Measurements from ENCODE around the gene DLG4.
A peak's percentile ranks its signal among the peaks of the same experiment; 100 is the strongest.

The DLG4 gene

GRCh38 chr17:7179317-7180254 lies 40.0 kb downstream of the DLG4 start, which contains the start of gene ASGR1:
TSS of gene ASGR1 (minus strand) at chr17:7179370. CDS start at chr17:7178563, 807 bp downstream.
- TF ChIP-seq ZFP3 (CRISPR knock-in tag; IDR thresholded peaks at IDR 0.05) (no peak), TOX (CRISPR knock-in tag; IDR thresholded peaks at IDR 0.05; ENCODE audit: borderline replicate concordance) (no peak), PATZ1 (CRISPR knock-in tag; IDR thresholded peaks at IDR 0.05; ENCODE audit: borderline replicate concordance) (no peak), ZFP30 (CRISPR knock-in tag; IDR thresholded peaks at IDR 0.05) (no peak), PPARA (CRISPR knock-in tag; IDR thresholded peaks at IDR 0.05; ENCODE audit: borderline replicate concordance) (no peak), OSR1 (CRISPR knock-in tag; IDR thresholded peaks at IDR 0.05) (no peak)
- no peak for ATAC-seq

DNA sequence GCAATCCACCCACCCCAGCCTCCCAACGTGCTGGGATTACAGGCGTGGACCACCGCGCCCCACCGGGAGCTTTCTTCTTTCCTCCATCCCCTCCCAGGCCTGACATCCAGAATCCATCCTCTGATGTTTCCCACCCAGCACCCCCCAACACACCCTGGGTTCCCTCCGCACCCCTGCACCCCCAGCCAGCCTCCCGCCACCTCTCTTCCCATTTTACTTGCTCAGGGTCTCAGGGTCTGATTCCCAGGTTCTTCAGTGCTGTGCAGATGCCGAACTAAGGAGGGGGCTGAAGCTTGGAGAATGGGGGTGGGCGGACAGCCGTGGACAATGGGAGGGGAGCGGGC lies 40.7 kb downstream of the DLG4 start:
- no peak for ATAC-seq
- TF ChIP-seq ISL1 (CRISPR knock-in tag; IDR thresholded peaks at IDR 0.05) (no peak), BACH2 (CRISPR knock-in tag; IDR thresholded peaks at IDR 0.05; ENCODE audit: borderline replicate concordance) (no peak), ESRRG (CRISPR knock-in tag; IDR thresholded peaks at IDR 0.05) (no peak), PPARA (CRISPR knock-in tag; IDR thresholded peaks at IDR 0.05; ENCODE audit: borderline replicate concordance) (no peak), CSDC2 (CRISPR knock-in tag; IDR thresholded peaks at IDR 0.05) (no peak), ZNF8 (CRISPR knock-in tag; IDR thresholded peaks at IDR 0.05) (no peak), GLIS3 (CRISPR knock-in tag; IDR thresholded peaks at IDR 0.05) (no peak), RARB (CRISPR knock-in tag; IDR thresholded peaks at IDR 0.05) (no peak), PATZ1 (CRISPR knock-in tag; IDR thresholded peaks at IDR 0.05; ENCODE audit: borderline replicate concordance) (no peak), TOX (CRISPR knock-in tag; IDR thresholded peaks at IDR 0.05; ENCODE audit: borderline replicate concordance) (no peak), ZC3H10 (CRISPR knock-in tag; IDR thresholded peaks at IDR 0.05) (no peak), CREB5 (CRISPR knock-in tag; IDR thresholded peaks at IDR 0.05; ENCODE audit: low read depth) (no peak)
- TF ChIP-seq, protein P1, sequence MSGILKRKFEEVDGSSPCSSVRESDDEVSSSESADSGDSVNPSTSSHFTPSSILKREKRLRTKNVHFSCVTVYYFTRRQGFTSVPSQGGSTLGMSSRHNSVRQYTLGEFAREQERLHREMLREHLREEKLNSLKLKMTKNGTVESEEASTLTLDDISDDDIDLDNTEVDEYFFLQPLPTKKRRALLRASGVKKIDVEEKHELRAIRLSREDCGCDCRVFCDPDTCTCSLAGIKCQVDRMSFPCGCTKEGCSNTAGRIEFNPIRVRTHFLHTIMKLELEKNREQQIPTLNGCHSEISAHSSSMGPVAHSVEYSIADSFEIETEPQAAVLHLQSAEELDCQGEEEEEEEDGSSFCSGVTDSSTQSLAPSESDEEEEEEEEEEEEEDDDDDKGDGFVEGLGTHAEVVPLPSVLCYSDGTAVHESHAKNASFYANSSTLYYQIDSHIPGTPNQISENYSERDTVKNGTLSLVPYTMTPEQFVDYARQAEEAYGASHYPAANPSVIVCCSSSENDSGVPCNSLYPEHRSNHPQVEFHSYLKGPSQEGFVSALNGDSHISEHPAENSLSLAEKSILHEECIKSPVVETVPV (CRISPR knock-in tag; IDR thresholded peaks at IDR 0.05) = no peak
- TF ChIP-seq, protein P2, sequence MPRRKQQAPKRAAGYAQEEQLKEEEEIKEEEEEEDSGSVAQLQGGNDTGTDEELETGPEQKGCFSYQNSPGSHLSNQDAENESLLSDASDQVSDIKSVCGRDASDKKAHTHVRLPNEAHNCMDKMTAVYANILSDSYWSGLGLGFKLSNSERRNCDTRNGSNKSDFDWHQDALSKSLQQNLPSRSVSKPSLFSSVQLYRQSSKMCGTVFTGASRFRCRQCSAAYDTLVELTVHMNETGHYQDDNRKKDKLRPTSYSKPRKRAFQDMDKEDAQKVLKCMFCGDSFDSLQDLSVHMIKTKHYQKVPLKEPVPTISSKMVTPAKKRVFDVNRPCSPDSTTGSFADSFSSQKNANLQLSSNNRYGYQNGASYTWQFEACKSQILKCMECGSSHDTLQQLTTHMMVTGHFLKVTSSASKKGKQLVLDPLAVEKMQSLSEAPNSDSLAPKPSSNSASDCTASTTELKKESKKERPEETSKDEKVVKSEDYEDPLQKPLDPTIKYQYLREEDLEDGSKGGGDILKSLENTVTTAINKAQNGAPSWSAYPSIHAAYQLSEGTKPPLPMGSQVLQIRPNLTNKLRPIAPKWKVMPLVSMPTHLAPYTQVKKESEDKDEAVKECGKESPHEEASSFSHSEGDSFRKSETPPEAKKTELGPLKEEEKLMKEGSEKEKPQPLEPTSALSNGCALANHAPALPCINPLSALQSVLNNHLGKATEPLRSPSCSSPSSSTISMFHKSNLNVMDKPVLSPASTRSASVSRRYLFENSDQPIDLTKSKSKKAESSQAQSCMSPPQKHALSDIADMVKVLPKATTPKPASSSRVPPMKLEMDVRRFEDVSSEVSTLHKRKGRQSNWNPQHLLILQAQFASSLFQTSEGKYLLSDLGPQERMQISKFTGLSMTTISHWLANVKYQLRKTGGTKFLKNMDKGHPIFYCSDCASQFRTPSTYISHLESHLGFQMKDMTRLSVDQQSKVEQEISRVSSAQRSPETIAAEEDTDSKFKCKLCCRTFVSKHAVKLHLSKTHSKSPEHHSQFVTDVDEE (CRISPR knock-in tag; IDR thresholded peaks at IDR 0.05) = no peak

GRCh38 chr17:7177954-7178477 lies 41.6 kb downstream of the DLG4 start:
- peak; percentile 42 for ATAC-seq
- TF ChIP-seq, protein P1 (CRISPR knock-in tag; IDR thresholded peaks at IDR 0.05) = no peak
- TF ChIP-seq OSR1 (CRISPR knock-in tag; IDR thresholded peaks at IDR 0.05) (no peak), PATZ1 (CRISPR knock-in tag; IDR thresholded peaks at IDR 0.05; ENCODE audit: borderline replicate concordance) (no peak), CREB5 (CRISPR knock-in tag; IDR thresholded peaks at IDR 0.05; ENCODE audit: low read depth) (no peak), ZNF565 (CRISPR knock-in tag; conservative IDR thresholded peaks at IDR 0.05; ENCODE audit: low read depth) (no peak), RARB (CRISPR knock-in tag; IDR thresholded peaks at IDR 0.05) (no peak), TOX (CRISPR knock-in tag; IDR thresholded peaks at IDR 0.05; ENCODE audit: borderline replicate concordance) (no peak)
